ENCODE results near the gene PEX5L. TPM values are rescaled to one million over a fixed set of nuclear protein-coding genes. Genes with fewer than 3 reads are reported as not detected.

PEX5L gene
- total and polyA plus RNA-seq, 8 donors = 0.08 to 2.4 TPM; not detected in 6

DNA sequence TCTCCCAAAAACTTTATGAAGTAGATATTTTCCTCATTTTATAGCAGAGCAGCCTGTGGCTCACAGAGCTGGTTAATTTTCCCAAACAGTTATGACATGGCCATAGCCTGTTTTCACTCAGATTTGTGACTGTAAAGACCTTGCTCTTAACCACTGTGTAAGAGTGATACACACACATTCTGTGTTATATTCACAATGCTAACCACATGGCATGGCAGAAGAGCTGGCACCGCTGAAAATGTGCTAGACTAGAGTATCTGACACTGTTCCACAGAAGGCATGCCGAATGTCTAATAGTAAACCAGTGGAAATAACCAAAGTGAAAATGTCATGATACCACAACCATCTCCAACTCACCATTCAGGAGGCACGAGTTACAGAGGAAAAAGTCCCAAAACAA is 71.8 kb downstream of the PEX5L start:
- H3K27me3 ChIP-seq = no peaks in the 10 kb centered on the region
- TF ChIP-seq, protein P1, sequence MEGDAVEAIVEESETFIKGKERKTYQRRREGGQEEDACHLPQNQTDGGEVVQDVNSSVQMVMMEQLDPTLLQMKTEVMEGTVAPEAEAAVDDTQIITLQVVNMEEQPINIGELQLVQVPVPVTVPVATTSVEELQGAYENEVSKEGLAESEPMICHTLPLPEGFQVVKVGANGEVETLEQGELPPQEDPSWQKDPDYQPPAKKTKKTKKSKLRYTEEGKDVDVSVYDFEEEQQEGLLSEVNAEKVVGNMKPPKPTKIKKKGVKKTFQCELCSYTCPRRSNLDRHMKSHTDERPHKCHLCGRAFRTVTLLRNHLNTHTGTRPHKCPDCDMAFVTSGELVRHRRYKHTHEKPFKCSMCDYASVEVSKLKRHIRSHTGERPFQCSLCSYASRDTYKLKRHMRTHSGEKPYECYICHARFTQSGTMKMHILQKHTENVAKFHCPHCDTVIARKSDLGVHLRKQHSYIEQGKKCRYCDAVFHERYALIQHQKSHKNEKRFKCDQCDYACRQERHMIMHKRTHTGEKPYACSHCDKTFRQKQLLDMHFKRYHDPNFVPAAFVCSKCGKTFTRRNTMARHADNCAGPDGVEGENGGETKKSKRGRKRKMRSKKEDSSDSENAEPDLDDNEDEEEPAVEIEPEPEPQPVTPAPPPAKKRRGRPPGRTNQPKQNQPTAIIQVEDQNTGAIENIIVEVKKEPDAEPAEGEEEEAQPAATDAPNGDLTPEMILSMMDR (IDR thresholded peaks at IDR 0.05) = no peak
- TF ChIP-seq EP300 (IDR thresholded peaks at IDR 0.05) = no peak
- TF ChIP-seq POLR2A (IDR thresholded peaks at IDR 0.05) = no peak
- TF ChIP-seq POLR2AphosphoS5 (IDR thresholded peaks at IDR 0.05) = no peak
- intact Hi-C loops (cut with DNase I; ENCODE audit: low total_unique reads) = no loop called here
- H3K4me1 ChIP-seq = no peaks in the 10 kb centered on the region
- H3K27ac ChIP-seq = no peak overlapping the region
- DNase-seq = no peak
- no peaks in the 10 kb centered on the region for H3K9me3 ChIP-seq
- H3K36me3 ChIP-seq = no peaks in the 10 kb centered on the region
- 18 to 83% (median 26%) methylated on average over 3 of the region's 3 CpGs for WGBS, 5 donors
- no peak overlapping the region for H3K4me3 ChIP-seq

DNA sequence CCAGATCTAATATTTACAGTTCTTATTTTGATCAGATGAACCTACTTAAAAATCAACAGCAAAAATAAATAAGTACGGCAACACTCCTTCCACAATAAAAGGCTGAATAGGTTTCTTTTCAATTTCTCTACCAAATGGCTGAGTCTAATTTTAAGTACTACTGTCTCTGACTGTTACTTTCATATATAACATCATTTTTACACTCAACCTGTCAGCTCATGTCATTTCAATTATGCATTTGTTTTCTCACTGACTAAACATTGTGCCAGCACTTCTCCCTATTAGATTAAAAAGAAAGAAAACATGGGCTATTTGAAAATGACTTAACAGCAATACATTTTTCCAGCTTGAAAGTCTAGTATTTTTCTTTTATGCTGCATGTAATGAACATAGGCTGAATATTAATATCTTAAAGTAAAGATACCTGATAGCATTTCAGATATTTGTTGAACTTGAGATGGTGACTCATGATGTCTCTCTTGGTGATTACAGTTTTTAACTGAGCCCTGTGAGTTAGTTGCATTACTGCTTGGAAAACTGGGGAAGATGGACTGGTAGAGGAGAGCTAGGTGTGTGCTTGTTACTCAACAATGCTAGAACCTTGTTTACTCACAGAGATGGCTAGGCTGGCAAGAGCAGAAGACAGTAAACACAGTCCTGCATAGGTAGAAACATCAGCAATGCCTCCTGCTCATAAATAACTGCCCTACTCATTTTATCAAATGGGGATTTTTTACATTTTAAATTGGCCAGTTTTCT is 73.9 kb downstream of the PEX5L start:
- 23 to 66% (median 43%) methylated on average over 1 of the region's 1 CpG for WGBS, 5 donors
- no peaks in the 10 kb centered on the region for H3K36me3 ChIP-seq
- TF ChIP-seq EP300 (IDR thresholded peaks at IDR 0.05) = no peak
- no peak for TF ChIP-seq POLR2AphosphoS5 (IDR thresholded peaks at IDR 0.05)
- TF ChIP-seq, protein P1 (IDR thresholded peaks at IDR 0.05) = no peak
- TF ChIP-seq POLR2A (IDR thresholded peaks at IDR 0.05) = no peak
- intact Hi-C loops (cut with DNase I; ENCODE audit: low total_unique reads) = no loop called here
- no peaks in the 10 kb centered on the region for H3K27me3 ChIP-seq
- H3K4me3 ChIP-seq = no peak overlapping the region
- no peaks in the 10 kb centered on the region for H3K9me3 ChIP-seq
- no peaks in the 10 kb centered on the region for H3K4me1 ChIP-seq
- H3K27ac ChIP-seq = no peak overlapping the region
- DNase-seq = no peak

DNA sequence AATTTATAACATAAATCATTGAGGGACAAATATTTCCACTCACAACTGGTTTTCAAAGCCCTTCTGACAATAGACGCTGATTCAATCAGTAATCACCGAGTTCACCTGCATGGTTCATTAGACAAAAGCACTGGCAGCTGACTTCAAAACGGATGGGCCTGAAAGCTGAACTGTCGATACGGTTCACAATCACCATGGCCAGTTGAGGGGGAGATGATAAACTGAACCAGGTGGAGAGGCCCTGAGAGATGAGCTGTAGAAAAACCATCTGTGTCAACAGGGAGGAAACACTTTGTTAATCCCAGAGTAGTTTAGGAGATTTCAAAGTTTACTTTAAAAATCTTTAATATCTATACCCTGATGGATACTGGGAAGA is 75.0 kb downstream of the PEX5L start:
- 57 to 73% (median 63%) methylated on average over 5 of the region's 5 CpGs for WGBS, 5 donors
- intact Hi-C loops (cut with DNase I; ENCODE audit: low total_unique reads) = no loop called here
- TF ChIP-seq, protein P1 (IDR thresholded peaks at IDR 0.05) = no peak
- no peak for TF ChIP-seq POLR2A (IDR thresholded peaks at IDR 0.05)
- TF ChIP-seq EP300 (IDR thresholded peaks at IDR 0.05) = no peak
- no peak for TF ChIP-seq POLR2AphosphoS5 (IDR thresholded peaks at IDR 0.05)
- Histone ChIP-seq H3K9me3 (no peaks in the 10 kb centered on the region), H3K27me3 (no peaks in the 10 kb centered on the region), H3K4me3 (no peak overlapping the region), H3K27ac (no peak overlapping the region), H3K36me3 (no peaks in the 10 kb centered on the region), H3K4me1 (no peaks in the 10 kb centered on the region)
- no peak for DNase-seq

DNA sequence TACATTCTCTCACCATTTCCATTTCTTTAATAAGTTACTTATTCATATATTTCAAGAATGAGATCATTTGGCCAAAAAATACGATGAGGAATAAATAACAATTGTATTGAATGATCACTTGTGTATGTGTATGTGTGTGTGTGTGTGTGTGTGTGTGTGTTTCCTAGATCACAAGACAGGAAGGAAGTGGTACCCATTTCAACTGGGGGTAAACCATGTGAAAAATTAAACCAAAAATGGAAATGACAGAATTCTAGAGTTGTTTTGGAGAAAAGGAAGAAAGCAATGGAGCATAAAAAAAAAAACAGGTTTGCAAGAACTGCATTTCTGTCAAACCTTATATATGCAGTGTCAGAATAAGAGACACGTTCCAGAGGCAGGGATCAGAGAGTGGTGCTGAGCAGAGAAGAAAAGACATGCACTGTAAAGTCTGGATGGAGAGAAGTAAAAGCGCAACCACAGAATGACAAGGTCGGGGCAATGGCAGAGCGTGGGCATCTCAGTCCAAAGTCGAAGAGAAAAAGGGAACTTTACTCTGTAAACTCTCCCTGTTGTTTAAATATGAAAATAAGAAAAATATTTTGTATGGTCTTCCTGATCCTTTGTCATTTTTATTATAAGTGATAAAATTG is 75.5 kb downstream of the PEX5L start:
- no peaks in the 10 kb centered on the region for H3K9me3 ChIP-seq
- no peak overlapping the region for H3K4me3 ChIP-seq
- intact Hi-C loops (cut with DNase I; ENCODE audit: low total_unique reads) = no loop called here
- H3K27me3 ChIP-seq = no peaks in the 10 kb centered on the region
- no peak overlapping the region for H3K27ac ChIP-seq
- H3K4me1 ChIP-seq = no peaks in the 10 kb centered on the region
- 55 to 81% (median 71%) methylated on average over 6 of the region's 6 CpGs for WGBS, 5 donors
- TF ChIP-seq POLR2AphosphoS5 (IDR thresholded peaks at IDR 0.05) (no peak), EP300 (IDR thresholded peaks at IDR 0.05) (no peak), POLR2A (IDR thresholded peaks at IDR 0.05) (no peak)
- TF ChIP-seq, protein P1 (IDR thresholded peaks at IDR 0.05) = no peak
- DNase-seq = no peak
- no peaks in the 10 kb centered on the region for H3K36me3 ChIP-seq

Data from stomach (tissue), 9 donors.